Stimulated activated naive CD8-positive, alpha-beta T cell treated with anti-CD3 and anti-CD28 coated beads, Interleukin-15, Interleukin-2, amounts not matched to agents 100 ng/mL and 50 ng/mL, for 24 hours (primary cell): Measurements from ENCODE around the gene PRDM2.
A peak's percentile ranks its signal among the peaks of the same experiment; 100 is the strongest.

ENCODE experiments used
- H3K27ac Mint-ChIP-seq: one replicate; pipeline ENCODE4 v1.8.0; 2021; ENCODE audit warnings: mild to moderate bottlenecking, mixed read lengths
- H3K27me3 Mint-ChIP-seq: one replicate; pipeline ENCODE4 v1.8.0; 2021; ENCODE audit warnings: mixed read lengths
- H3K36me3 Mint-ChIP-seq: one replicate; pipeline ENCODE4 v1.8.0; 2021; ENCODE audit warnings: low read depth, mixed read lengths
- H3K4me1 Mint-ChIP-seq: one replicate; pipeline ENCODE4 v1.8.0; 2021; ENCODE audit warnings: low read depth, mixed read lengths
- H3K4me3 Mint-ChIP-seq: one replicate; pipeline ENCODE4 v1.8.0; 2021; ENCODE audit warnings: mild to moderate bottlenecking, mixed read lengths
- H3K9me3 Mint-ChIP-seq: one replicate; pipeline ENCODE4 v1.8.0; 2021; ENCODE audit warnings: mixed read lengths

PRDM2 gene

GRCh38 chr1:13760340-13760739 is 60.4 kb downstream of the PRDM2 start:
- Mint-ChIP-seq H3K9me3 (no peaks in the 10 kb centered on the region), H3K27ac (peak overlapping the region; percentile 18), H3K27me3 (no peaks in the 10 kb centered on the region), H3K4me1 (peaks cover 94% of the 10 kb centered on the region), H3K4me3 (no peak overlapping the region), H3K36me3 (peaks cover 29% of the 10 kb centered on the region)

- Mint-ChIP-seq H3K4me1 (peaks cover 95% of the 10 kb centered on the region), H3K36me3 (peaks cover 31% of the 10 kb centered on the region), H3K9me3 (no peaks in the 10 kb centered on the region), H3K27ac (no peak overlapping the region), H3K4me3 (no peak overlapping the region), H3K27me3 (no peaks in the 10 kb centered on the region)
These were observed 60.9 kb downstream of the PRDM2 start for GRCh38 chr1:13760921-13761320.

GRCh38 chr1:13761883-13762282 is 61.9 kb downstream of the PRDM2 start:
- Mint-ChIP-seq H3K27ac (no peak overlapping the region), H3K27me3 (no peaks in the 10 kb centered on the region), H3K9me3 (no peaks in the 10 kb centered on the region), H3K36me3 (peaks cover 35% of the 10 kb centered on the region), H3K4me3 (no peak overlapping the region), H3K4me1 (peaks cover 96% of the 10 kb centered on the region)

- Mint-ChIP-seq H3K27ac (peak overlapping the region; percentile 85), H3K9me3 (no peaks in the 10 kb centered on the region), H3K27me3 (no peaks in the 10 kb centered on the region), H3K4me1 (peaks cover 94% of the 10 kb centered on the region), H3K36me3 (peaks cover 33% of the 10 kb centered on the region), H3K4me3 (no peak overlapping the region)
These were observed 62.7 kb downstream of the PRDM2 start for GRCh38 chr1:13762642-13763041.

- Mint-ChIP-seq H3K4me3 (no peak overlapping the region), H3K9me3 (no peaks in the 10 kb centered on the region), H3K27ac (peak overlapping the region; percentile 85), H3K27me3 (no peaks in the 10 kb centered on the region), H3K36me3 (peaks cover 28% of the 10 kb centered on the region), H3K4me1 (peaks cover 89% of the 10 kb centered on the region)
These were observed 63.2 kb downstream of the PRDM2 start for GRCh38 chr1:13763222-13763621.

DNA sequence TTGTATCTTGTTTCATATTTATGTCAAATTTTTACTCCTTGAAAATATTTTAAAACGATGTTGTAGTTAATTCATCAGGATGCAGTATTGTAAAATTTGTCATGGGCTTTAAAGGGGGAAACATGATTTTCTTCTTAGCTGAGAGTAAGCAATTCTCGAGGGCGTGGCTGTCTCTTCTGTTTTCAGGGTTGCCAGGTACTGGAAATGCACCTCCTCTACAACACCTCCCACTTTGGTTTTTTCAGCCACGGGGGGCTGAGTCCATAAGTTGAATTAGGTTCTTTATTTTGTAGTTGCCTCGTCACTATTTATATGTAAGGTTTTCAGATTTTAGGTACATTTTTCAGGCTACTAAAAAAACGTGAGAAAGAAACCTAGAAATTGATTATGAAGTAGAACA is 64.0 kb downstream of the PRDM2 start:
- Mint-ChIP-seq H3K27me3 (no peaks in the 10 kb centered on the region), H3K27ac (no peak overlapping the region), H3K4me3 (no peak overlapping the region)

DNA sequence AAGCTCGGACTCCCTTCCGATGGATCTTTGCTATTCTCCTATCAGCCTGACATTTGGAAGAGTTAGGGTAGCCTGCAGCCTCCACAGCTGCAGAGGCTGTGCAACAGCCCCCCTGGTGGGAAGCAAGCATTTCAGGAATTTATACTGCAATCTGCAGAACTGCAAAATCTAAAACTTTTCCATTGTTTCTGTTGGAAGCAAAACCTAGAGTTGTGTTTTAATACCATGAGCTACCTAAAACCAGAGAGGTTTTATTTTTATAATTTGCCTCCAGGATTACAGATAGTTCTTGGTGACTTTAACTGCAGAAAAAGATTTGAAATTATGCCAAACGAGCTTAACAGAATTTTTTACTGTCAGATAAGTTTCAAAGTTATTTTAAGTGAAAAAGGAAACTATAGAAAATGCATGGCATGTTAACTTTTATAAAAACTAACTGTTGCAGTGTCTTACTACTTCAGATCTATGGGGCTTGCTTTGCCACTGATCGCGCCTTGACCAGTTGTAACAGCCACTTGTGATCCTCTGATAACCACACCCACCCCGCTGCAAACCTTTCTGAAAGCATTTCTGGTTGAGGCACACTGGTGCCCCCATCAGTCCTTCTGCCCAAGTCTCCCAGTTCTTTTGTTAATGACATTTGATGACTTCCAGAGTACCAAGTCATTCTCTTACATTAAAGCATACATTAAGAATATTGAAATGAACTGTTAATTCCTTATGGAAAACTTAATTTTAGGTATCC is 64.8 kb downstream of the PRDM2 start:
- peaks cover 79% of the 10 kb centered on the region for H3K4me1 Mint-ChIP-seq
- H3K4me3 Mint-ChIP-seq: no peak overlapping the region
- no peaks in the 10 kb centered on the region for H3K27me3 Mint-ChIP-seq
- H3K9me3 Mint-ChIP-seq: no peaks in the 10 kb centered on the region
- peaks cover 37% of the 10 kb centered on the region for H3K36me3 Mint-ChIP-seq
- no peak overlapping the region for H3K27ac Mint-ChIP-seq

More for the DNA sequence above, 64.0 kb downstream of the PRDM2 start:
- Mint-ChIP-seq H3K9me3 (no peaks in the 10 kb centered on the region), H3K4me1 (peaks cover 82% of the 10 kb centered on the region), H3K36me3 (peaks cover 29% of the 10 kb centered on the region)

- peak overlapping the region; percentile 63 for H3K27ac Mint-ChIP-seq
- no peaks in the 10 kb centered on the region for H3K9me3 Mint-ChIP-seq
- peaks cover 43% of the 10 kb centered on the region for H3K36me3 Mint-ChIP-seq
- H3K27me3 Mint-ChIP-seq: no peaks in the 10 kb centered on the region
- peaks cover 70% of the 10 kb centered on the region for H3K4me1 Mint-ChIP-seq
- H3K4me3 Mint-ChIP-seq: no peak overlapping the region
These were observed 66.9 kb downstream of the PRDM2 start for GRCh38 chr1:13766592-13767564.

DNA sequence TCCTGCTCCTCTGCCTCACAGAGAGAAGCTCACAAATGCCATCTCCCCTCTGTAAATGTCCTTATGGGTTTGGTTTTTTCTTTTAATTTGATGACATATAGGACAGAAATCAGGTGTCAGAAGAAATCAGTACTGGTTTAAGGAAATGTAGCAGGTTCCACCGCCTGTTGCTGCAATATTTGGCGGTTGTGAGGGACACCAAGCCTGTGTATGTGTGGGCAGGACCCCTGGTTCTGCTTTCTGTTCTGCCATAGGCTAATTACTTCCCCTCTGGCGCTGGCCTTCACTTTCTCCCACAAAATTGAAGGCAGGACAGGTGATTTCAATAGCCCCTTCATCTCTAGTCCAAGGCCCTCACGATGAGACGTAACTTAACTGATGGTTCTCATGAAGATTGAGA is 69.2 kb downstream of the PRDM2 start:
- Mint-ChIP-seq H3K27ac (peak overlapping the region; percentile 60), H3K36me3 (peaks cover 45% of the 10 kb centered on the region), H3K27me3 (no peaks in the 10 kb centered on the region), H3K4me3 (no peak overlapping the region), H3K9me3 (no peaks in the 10 kb centered on the region), H3K4me1 (peaks cover 47% of the 10 kb centered on the region)

GRCh38 chr1:13769830-13770229 is 69.8 kb downstream of the PRDM2 start:
- Mint-ChIP-seq H3K27ac (peak overlapping the region; percentile 60), H3K4me1 (peaks cover 42% of the 10 kb centered on the region), H3K9me3 (no peaks in the 10 kb centered on the region), H3K4me3 (no peak overlapping the region), H3K36me3 (peaks cover 45% of the 10 kb centered on the region), H3K27me3 (no peaks in the 10 kb centered on the region)

DNA sequence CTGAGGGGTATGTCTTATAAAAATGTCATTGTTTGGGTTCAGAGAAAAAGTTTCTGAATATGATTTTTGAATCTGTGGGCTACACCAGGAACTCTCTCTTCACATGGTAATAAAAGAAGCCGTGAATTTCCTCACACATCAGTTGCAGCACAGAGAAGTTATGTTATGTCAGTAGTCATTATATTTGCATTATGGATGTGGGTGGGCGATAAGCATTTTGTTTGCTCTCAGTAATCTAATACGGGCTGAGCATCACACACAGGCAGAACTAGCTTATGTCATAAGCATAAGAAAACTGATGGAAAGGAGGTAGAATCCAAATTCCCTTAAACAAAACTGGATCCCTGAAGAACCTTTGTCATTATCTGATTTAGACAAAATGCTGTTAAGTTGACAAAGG is 70.8 kb downstream of the PRDM2 start:
- H3K27me3 Mint-ChIP-seq: no peaks in the 10 kb centered on the region
- no peaks in the 10 kb centered on the region for H3K9me3 Mint-ChIP-seq
- peaks cover 35% of the 10 kb centered on the region for H3K4me1 Mint-ChIP-seq
- H3K36me3 Mint-ChIP-seq: peaks cover 45% of the 10 kb centered on the region
- H3K27ac Mint-ChIP-seq: no peak overlapping the region
- no peak overlapping the region for H3K4me3 Mint-ChIP-seq

DNA sequence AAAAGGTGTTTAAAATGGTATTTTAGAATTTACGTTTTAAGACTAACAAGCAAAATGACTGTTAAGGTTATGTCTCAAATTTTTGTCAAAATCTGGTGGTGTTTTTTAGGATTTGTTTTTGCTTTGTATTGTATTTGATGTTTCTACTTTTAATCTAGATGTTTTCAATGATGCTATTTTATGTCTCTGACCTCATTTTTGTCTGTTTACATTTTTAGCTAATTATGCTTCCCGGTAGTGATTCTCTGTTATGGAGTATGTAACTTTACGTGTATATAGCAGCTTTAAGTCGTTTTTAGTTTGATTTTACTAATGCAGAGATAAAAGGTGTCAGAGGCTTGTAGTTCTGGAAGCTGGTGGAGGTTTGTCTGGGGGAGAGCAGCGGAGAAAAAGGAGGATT is 71.8 kb downstream of the PRDM2 start:
- peak overlapping the region; percentile 3 for H3K27ac Mint-ChIP-seq
- H3K9me3 Mint-ChIP-seq: no peaks in the 10 kb centered on the region
- H3K36me3 Mint-ChIP-seq: peaks cover 36% of the 10 kb centered on the region
- H3K4me1 Mint-ChIP-seq: peaks cover 25% of the 10 kb centered on the region
- H3K4me3 Mint-ChIP-seq: no peak overlapping the region
- no peaks in the 10 kb centered on the region for H3K27me3 Mint-ChIP-seq

DNA sequence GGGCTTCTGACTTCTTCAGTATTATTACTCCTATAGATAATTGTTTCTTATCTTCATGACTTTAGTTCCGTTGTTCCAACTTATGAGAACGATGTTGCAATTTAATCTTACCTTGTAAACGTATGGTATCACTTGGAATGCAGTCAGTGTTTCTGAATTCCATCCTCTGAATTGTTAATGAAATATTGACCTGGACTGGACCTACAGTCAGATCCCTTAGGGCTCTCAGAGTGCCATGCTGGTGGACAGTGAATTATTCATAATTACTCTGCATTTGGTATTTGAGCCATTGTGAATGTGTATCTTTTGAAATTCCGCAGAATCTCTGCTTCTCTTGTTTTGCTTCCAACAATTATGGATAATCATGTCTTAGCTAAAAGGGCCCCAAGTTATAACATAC is 72.3 kb downstream of the PRDM2 start:
- Mint-ChIP-seq H3K4me1 (peaks cover 20% of the 10 kb centered on the region), H3K27me3 (no peaks in the 10 kb centered on the region), H3K27ac (no peak overlapping the region), H3K4me3 (no peak overlapping the region), H3K9me3 (no peaks in the 10 kb centered on the region), H3K36me3 (peaks cover 33% of the 10 kb centered on the region)

DNA sequence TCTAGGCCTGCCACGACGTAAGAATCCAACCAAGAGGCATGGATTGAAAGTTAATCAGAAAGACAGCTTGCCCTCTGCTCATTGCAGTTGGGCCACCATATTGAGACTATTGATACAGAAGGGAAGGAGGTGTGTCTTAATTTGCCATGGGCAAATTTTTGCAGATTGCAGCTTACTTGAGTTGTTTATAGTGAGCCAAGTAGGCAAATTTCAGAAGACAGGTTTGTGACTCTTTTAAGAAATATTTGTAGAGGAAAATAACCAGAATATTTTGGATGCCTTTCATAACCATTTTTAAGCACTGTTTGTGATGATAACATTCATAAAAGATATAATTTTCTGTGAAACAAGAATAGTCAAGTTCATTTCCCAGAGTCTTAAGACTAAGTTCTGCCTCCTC is 74.1 kb downstream of the PRDM2 start:
- H3K4me3 Mint-ChIP-seq: no peak overlapping the region
- peaks cover 33% of the 10 kb centered on the region for H3K36me3 Mint-ChIP-seq
- peak overlapping the region; percentile 11 for H3K27ac Mint-ChIP-seq

DNA sequence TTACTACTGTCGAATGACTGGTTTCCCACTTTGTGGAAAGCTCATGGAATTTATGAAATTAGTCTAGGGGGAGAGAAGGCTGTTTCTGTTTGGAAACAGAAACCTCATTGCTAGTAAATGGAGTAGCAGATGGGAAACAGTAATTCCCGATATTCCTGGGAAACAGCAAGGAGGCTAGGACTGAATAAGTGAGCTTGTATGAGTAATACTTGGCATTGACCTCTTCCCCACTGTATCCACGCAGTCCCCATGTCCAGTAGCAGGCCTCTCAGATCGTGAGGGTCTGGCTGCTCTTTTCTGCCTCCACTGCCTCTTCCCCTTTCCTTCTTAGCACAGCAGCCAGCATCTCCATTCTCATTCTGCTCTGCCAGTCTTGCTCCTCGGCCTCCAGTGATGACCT is 75.5 kb downstream of the PRDM2 start:
- Mint-ChIP-seq H3K27me3 (no peaks in the 10 kb centered on the region), H3K36me3 (peaks cover 36% of the 10 kb centered on the region), H3K4me3 (no peak overlapping the region)

More for the DNA sequence above, 74.1 kb downstream of the PRDM2 start:
- Mint-ChIP-seq H3K27me3 (no peaks in the 10 kb centered on the region), H3K4me1 (peaks cover 18% of the 10 kb centered on the region), H3K9me3 (no peaks in the 10 kb centered on the region)

More for the DNA sequence above, 75.5 kb downstream of the PRDM2 start:
- Mint-ChIP-seq H3K4me1 (peaks cover 11% of the 10 kb centered on the region), H3K27ac (no peak overlapping the region), H3K9me3 (no peaks in the 10 kb centered on the region)
